ENCODE results near the gene CAMK1G.
A peak's percentile ranks its signal among the peaks of the same experiment; 100 is the strongest.

Gene CAMK1G

DNA sequence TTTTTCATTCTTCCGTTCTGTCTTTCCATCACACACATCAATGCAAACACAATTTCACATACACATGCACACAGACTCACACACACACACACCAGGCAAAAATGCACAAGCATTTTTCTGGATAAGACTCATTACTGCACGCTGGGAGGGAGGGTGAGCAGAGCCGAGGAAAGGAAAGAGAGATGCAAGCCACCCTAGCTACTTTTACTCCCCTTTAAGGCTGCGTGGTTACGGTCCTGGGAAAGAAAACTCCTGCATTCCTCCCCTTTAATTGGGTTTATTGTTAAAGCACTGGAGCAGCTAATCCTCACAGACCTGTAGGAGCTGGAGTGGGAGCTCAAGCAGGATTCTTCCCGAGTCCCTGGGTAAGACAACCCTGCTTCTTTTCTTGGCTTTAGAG lies at the start of gene CAMK1G:
TSS of gene CAMK1G (plus strand) at position 307 of the 400 bp plus-strand sequence. CDS start 11,270 bp downstream, outside the sequence.
- DNase-seq (ENCODE audit: low read depth) = peak; percentile 39
- no peak within 1 kb of the TSS for H3K4me3 ChIP-seq (ENCODE audit: control insufficient read depth, low read depth, low read length)

DNA sequence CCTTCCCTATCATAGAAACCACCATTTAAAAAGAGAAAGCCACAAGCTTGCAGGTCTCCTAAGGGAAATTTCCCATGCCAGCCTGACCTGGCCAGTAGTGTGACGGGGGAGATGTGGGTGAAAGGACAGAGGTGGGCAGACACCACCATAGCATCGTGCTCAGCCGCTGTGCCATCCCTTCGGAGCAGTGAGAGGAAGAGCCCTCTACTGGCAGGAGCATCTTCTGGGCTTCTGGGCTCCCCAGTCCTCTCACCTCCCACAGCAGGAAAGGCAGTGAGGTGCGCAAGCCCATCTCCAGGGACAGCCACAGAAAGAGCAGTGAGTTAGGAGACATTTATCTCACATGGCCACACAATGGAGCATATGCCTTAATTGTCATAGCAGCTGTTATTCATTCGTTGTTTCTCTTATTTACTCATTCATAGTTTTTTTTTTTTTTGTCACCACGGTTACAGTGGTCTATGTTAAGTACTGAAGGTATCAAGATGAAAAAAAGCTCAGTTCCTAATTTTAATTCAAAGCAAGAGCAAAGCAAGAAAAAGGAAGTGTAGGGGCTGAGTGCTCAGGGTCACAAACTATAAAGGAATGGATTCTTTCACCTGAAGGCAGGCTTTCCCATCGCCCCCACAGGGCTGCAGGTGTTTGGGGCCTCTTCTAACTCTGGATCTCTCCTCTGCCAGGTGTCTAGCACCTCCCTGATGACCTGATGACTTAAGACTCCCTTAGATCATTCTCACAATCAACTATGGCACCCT lies 48.8 kb upstream of the CAMK1G start:
- TF ChIP-seq, protein P1, sequence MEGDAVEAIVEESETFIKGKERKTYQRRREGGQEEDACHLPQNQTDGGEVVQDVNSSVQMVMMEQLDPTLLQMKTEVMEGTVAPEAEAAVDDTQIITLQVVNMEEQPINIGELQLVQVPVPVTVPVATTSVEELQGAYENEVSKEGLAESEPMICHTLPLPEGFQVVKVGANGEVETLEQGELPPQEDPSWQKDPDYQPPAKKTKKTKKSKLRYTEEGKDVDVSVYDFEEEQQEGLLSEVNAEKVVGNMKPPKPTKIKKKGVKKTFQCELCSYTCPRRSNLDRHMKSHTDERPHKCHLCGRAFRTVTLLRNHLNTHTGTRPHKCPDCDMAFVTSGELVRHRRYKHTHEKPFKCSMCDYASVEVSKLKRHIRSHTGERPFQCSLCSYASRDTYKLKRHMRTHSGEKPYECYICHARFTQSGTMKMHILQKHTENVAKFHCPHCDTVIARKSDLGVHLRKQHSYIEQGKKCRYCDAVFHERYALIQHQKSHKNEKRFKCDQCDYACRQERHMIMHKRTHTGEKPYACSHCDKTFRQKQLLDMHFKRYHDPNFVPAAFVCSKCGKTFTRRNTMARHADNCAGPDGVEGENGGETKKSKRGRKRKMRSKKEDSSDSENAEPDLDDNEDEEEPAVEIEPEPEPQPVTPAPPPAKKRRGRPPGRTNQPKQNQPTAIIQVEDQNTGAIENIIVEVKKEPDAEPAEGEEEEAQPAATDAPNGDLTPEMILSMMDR (conservative IDR thresholded peaks at IDR 0.05; ENCODE audit: control insufficient read depth, insufficient read depth, low read depth, low read length) = no peak
- no peak for DNase-seq (ENCODE audit: low read depth)
- no peak overlapping the region for H3K4me3 ChIP-seq (ENCODE audit: control insufficient read depth, low read depth, low read length)

More for the DNA sequence above, at the start of gene CAMK1G:
- TF ChIP-seq, protein P1 (conservative IDR thresholded peaks at IDR 0.05; ENCODE audit: control insufficient read depth, insufficient read depth, low read depth, low read length) = no peak

DNA sequence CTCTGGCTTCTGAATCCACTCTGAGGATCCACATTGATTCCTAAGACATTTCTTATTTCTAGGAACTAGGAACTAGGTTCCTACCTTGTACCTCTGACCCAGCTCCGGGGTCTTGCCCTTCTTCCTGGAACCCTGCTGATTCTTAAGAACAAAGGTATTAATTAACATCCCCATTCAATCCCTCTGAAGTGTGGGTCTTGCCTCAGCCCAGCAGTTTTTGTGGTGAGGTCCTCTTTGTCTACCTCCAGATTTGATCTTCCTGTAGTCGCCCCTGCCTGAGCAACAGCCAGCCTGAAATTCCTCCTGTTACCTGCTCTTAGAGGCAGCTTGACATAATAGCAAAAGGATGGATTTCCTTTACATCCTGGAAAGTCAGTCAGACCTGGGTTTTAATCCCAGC lies 46.7 kb upstream of the CAMK1G start:
- no peak for DNase-seq (ENCODE audit: low read depth)
- TF ChIP-seq, protein P1 (conservative IDR thresholded peaks at IDR 0.05; ENCODE audit: control insufficient read depth, insufficient read depth, low read depth, low read length) = no peak

DNA sequence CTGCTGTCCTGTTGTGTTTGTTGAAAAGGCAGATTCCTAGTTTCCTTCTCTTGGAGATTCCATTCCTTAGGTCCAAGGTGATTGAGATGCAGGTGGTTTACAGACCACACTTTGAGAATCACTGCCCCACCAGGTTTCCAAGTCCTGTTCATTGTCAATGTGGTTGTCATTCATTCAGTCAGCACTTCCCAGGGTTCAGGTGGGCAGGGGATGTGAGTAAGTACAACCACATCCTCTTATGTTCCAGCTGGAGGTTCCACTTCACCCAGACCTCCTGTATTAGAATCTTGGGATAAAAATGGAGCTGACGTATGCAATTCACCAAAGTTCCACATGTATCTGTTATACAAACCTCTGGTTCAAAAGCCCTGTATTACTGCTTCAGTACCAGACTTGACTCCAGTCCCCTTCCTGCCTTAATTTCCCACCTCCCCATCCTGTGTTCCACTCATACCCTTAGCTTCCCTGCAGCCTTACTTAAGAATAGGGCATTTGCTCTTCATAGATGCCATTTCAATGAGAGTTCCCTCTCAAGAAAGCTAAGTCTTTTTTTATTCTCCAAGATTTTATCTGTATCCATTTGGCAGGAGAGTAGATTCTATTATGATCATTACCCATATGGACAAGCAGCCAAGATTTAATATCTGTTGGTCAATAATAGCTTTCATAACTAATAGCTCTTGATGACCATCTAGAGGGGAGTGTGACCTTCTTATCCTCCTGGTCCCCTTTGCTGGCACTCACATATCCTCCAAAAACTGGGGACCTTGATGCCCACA lies 46.0 kb upstream of the CAMK1G start:
- no peak for DNase-seq (ENCODE audit: low read depth)
- H3K4me3 ChIP-seq (ENCODE audit: control insufficient read depth, low read depth, low read length) = no peak overlapping the region
- TF ChIP-seq, protein P1 (conservative IDR thresholded peaks at IDR 0.05; ENCODE audit: control insufficient read depth, insufficient read depth, low read depth, low read length) = no peak

More for the DNA sequence above, 46.7 kb upstream of the CAMK1G start:
- no peak overlapping the region for H3K4me3 ChIP-seq (ENCODE audit: control insufficient read depth, low read depth, low read length)

DNA sequence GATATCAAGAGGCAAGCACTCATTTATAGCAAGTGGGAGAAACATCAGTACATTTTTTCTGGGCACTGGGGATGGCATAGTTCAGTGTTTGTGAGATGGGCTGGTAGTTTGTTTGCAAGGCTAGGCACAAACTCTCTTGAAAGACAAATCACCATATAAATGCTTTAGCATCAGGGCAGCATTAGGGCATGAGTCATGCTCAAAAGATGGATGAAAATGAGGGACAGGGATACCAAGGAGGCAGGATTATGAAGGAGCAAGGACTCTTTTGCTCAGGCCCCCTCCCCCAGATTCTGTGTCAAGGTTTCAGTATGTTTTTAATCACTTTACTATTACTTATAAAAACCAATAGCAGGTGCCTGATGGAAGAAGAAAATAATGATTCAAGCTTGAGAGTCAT lies 43.9 kb upstream of the CAMK1G start:
- H3K4me3 ChIP-seq (ENCODE audit: control insufficient read depth, low read depth, low read length) = no peak overlapping the region
- TF ChIP-seq, protein P1 (conservative IDR thresholded peaks at IDR 0.05; ENCODE audit: control insufficient read depth, insufficient read depth, low read depth, low read length) = no peak
- DNase-seq (ENCODE audit: low read depth) = no peak

DNA sequence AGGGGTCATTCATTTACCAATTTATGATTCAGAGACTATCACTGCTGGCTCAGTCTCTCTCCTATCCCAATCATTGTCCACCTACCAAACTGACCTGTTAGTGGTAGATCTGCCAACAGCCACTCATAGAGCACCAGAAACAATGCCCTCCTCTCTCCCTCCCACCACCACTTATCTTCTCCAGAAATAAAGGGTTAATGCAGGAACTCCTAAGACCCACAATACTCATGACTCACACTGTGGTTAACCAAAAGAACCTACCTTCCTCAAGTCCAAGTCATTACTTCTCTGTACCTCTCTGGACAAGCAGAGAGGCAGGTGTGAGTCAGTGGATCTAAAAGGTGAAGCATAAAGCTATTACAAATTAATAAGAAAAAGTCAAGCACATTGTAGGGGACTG lies 40.9 kb upstream of the CAMK1G start:
- DNase-seq (ENCODE audit: low read depth) = peak; percentile 34
- no peak overlapping the region for H3K4me3 ChIP-seq (ENCODE audit: control insufficient read depth, low read depth, low read length)
- TF ChIP-seq, protein P1 (conservative IDR thresholded peaks at IDR 0.05; ENCODE audit: control insufficient read depth, insufficient read depth, low read depth, low read length) = no peak
